ENCODE measurements around the gene H2AZ2.
A peak's percentile ranks its signal among the peaks of the same experiment; 100 is the strongest.
"Not testable (repeated sequence)": the region's sequence is repeated elsewhere in the genome, so short reads cannot be mapped to it uniquely, and the experiment has no call there.

The H2AZ2 gene

DNA sequence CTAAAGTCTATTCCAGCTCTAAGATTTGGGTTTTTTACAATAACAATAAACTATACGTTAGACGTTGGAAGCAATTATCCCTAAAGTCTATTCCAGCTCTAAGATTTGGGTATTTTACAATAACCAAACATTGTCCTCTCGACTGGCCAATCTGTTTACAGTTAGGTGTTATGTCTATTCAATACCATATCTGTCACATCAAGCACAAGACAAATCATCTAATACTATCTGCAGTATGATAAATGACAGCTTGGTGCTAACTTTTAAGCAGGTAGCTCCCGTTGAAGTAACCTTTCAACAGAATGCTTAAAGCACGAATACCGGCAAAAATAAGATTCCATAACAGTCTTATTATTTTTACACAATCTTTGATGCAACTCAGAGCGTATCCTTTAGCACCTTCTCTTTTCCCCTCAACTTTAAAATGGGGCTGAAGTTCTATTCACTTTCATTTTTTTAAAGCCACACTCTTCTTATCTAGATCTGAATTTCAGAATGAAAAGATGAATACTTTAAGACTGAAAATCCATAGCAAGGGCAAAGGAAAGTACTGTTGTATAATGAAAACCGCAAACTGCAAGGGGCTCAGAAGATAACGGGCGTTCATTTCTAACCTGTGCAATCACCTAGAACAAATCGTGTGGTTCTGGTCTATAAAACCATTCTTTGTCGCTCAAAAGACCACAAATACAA is 925 bp downstream of the H2AZ2 start:
- TF ChIP-seq ELF4 (IDR thresholded peaks at IDR 0.05) (no peak), FOXM1 (IDR thresholded peaks at IDR 0.05; ENCODE audit: borderline replicate concordance) (no peak), TARDBP (IDR thresholded peaks at IDR 0.05) (no peak), HDGF (IDR thresholded peaks at IDR 0.05; ENCODE audit: borderline replicate concordance) (no peak), CTBP1 (IDR thresholded peaks at IDR 0.05; ENCODE audit: borderline replicate concordance) (no peak)
- TF ChIP-seq, protein P1, sequence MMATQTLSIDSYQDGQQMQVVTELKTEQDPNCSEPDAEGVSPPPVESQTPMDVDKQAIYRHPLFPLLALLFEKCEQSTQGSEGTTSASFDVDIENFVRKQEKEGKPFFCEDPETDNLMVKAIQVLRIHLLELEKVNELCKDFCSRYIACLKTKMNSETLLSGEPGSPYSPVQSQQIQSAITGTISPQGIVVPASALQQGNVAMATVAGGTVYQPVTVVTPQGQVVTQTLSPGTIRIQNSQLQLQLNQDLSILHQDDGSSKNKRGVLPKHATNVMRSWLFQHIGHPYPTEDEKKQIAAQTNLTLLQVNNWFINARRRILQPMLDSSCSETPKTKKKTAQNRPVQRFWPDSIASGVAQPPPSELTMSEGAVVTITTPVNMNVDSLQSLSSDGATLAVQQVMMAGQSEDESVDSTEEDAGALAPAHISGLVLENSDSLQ (IDR thresholded peaks at IDR 0.05) = peak; percentile 51; the same call in 1 of the 2 replicates
- ChIA-PET CTCF (interaction anchor here (1.0 to 1.3 kb wide), 2 partner anchors 16 to 259 kb away, joined by 4 to 5 read pairs; no protein-coding TSS in a partner anchor), POLR2A (interaction anchor here (0.9 to 4.1 kb wide), 14 partner anchors 9 to 282 kb away, joined by 3 to 39 read pairs (median 10); partner anchors contain the start of genes DDX56, OGDH, PPIA and PURB)
- DNase-seq (ENCODE audit: extremely low spot score) = no peak

DNA sequence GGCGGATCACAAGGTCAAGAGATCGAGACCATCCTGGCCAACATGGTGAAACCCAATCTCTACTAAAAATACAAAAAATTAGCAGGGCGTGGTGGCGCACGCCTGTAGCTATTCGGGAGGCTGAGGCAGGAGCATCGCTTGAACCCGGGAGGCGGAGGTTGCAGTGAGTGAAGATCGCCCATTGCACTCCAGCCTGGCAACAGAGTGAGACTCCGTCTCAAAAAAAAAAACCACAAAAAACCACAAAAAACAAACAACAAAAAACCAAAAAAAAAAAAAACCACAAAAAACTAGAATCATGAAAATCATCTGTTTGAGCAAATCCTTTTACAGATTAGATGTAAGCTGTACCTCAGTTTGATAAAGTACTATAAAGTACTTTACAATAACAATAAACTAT is 1.5 kb downstream of the H2AZ2 start:
- ChIA-PET CTCF (interaction anchor here (1.0 to 1.3 kb wide), 2 partner anchors 15 to 258 kb away, joined by 4 to 5 read pairs; no protein-coding TSS in a partner anchor), POLR2A (interaction anchor here (0.9 to 4.1 kb wide), 4 partner anchors 49 to 273 kb away, joined by 3 to 22 read pairs (median 4); partner anchors contain the start of genes DDX56 and TMED4)
- DNase-seq (ENCODE audit: extremely low spot score) = not testable (repeated sequence)
- TF ChIP-seq ZNF384 (IDR thresholded peaks at IDR 0.05) = peak; percentile 75

DNA sequence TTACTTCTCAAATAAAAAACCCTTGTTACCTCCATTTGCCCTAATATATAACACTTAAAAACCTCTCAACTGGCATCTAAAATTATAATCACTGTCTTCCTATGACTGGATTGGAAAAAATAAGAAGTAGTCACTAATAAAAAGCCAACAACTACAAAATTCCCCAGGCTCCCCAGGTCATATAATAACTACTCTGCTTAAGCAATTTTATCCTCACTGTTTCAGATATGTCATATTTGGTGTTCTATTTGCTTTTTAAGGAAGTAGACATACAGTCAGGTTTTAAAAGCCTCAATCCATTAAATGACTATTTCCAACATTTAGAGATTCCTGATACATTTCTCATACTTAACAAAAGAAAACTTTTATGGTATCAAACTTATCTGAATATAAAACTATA is 2.4 kb downstream of the H2AZ2 start:
- TF ChIP-seq FOXM1 (IDR thresholded peaks at IDR 0.05; ENCODE audit: borderline replicate concordance) (no peak), ARNT (IDR thresholded peaks at IDR 0.05) (no peak)
- DNase-seq (ENCODE audit: extremely low spot score) = no peak
- POLR2A ChIA-PET = interaction anchor here (1.7 kb wide), 1 partner anchor 264 kb away, joined by 5 read pairs; the partner anchor contains the start of gene TMED4
- CTCF ChIA-PET = interaction anchor here (0.6 kb wide), 1 partner anchor 26 kb away, joined by 3 read pairs; no protein-coding TSS in a partner anchor

DNA sequence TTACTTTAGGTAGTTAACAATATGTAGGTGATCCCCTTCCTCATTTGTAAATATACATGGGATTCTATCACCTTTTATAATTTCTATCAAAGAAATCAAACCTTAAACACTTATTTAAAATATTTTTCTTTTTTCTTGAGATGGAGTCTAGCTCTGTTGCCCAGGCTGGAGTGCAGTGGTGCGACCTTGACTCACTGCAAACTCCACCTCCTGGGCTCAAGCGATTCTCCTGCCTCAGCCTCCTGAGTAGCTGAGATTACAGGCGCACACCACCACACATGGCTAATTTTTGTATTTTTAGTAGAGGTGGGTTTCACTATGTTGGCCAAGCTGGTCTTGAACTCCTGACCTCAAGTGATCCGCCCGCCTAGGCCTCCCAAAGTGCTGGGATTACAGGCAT is 4.4 kb downstream of the H2AZ2 start:
- POLR2A ChIA-PET = interaction anchor here (1.7 kb wide), 1 partner anchor 262 kb away, joined by 5 read pairs; the partner anchor contains the start of gene TMED4
- DNase-seq (ENCODE audit: extremely low spot score) = not testable (repeated sequence)
- CTCF ChIA-PET = interaction anchor here (1.0 kb wide), 1 partner anchor 45 kb away, joined by 3 read pairs; no protein-coding TSS in a partner anchor

DNA sequence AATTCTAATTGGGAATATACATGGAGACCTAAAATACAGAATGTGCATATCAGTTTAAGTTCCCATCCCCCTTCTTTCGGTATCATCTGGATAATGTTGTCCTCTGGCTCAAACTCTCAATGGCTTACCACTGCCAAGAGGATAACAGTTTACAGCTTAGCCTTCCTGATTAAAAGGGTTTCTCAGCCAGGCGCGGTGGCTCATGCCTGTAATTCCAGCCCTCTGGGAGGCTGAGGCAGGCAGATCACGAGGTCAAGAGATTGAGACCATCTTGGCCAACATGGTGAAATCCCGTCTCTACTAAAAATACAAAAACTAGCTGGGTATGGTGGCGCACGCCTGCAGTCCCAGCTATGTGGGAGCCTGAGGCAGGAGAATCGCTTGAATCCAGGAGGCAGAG is 5.2 kb downstream of the H2AZ2 start:
- POLR2A ChIA-PET = not testable (repeated sequence)
- CTCF ChIA-PET = interaction anchor here (0.6 kb wide), 1 partner anchor 269 kb away, joined by 4 read pairs; the partner anchor contains the start of gene TBRG4

DNA sequence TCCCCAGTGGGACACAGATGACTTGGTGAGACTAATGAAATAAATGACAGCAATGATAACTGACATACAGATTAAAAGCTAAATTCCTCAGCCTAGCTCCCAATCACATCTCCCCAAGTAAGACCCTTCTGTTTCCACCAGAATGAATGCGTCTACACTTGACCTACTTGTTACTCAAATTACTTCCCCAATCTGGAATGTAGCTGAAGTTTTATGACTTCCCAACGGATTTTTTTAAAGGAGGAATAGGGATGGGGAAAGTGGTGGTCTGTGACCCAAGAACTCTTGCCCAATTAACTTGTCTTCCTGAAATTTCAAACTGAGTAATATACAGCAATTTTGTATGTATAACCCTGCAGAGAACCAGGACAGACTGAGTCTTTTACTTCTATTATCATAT is 9.1 kb downstream of the H2AZ2 start:
- ChIA-PET CTCF (no interaction called here), POLR2A (interaction anchor here (1.2 kb wide), 1 partner anchor 9 kb away, joined by 3 read pairs; the partner anchor contains the start of gene H2AZ2)
- no peak for TF ChIP-seq SUZ12 (IDR thresholded peaks at IDR 0.05)
- no peak for TF ChIP-seq ELF4 (IDR thresholded peaks at IDR 0.05)
- no peak for TF ChIP-seq FOXA1 (IDR thresholded peaks at IDR 0.05)
- no peak for TF ChIP-seq BHLHE40 (IDR thresholded peaks at IDR 0.05; ENCODE audit: borderline replicate concordance)
- TF ChIP-seq ZNF384 (IDR thresholded peaks at IDR 0.05) = no peak
- TF ChIP-seq, protein P1 (IDR thresholded peaks at IDR 0.05) = no peak
- no peak for TF ChIP-seq FOXK2 (IDR thresholded peaks at IDR 0.05)
- no peak for TF ChIP-seq LEF1 (IDR thresholded peaks at IDR 0.05; ENCODE audit: borderline replicate concordance)
- TF ChIP-seq TARDBP (IDR thresholded peaks at IDR 0.05) = no peak
- no peak for TF ChIP-seq SP1 (IDR thresholded peaks at IDR 0.05)
- no peak for DNase-seq (ENCODE audit: extremely low spot score)

More for the DNA sequence above, 5.2 kb downstream of the H2AZ2 start:
- not testable (repeated sequence) for DNase-seq (ENCODE audit: extremely low spot score)

GRCh38 chr7:44827567-44827966 is 20.3 kb downstream of the H2AZ2 start:
- DNase-seq (ENCODE audit: extremely low spot score) = no peak
- TF ChIP-seq ELF4 (IDR thresholded peaks at IDR 0.05) (no peak), L3MBTL2 (conservative IDR thresholded peaks at IDR 0.05) (no peak), BHLHE40 (IDR thresholded peaks at IDR 0.05; ENCODE audit: borderline replicate concordance) (no peak)
- POLR2A ChIA-PET = interaction anchor here (0.6 to 1.6 kb wide), 2 partner anchors 21 to 38 kb away, joined by 3 to 4 read pairs; partner anchors contain the start of gene H2AZ2
- CTCF ChIA-PET = no interaction called here

DNA sequence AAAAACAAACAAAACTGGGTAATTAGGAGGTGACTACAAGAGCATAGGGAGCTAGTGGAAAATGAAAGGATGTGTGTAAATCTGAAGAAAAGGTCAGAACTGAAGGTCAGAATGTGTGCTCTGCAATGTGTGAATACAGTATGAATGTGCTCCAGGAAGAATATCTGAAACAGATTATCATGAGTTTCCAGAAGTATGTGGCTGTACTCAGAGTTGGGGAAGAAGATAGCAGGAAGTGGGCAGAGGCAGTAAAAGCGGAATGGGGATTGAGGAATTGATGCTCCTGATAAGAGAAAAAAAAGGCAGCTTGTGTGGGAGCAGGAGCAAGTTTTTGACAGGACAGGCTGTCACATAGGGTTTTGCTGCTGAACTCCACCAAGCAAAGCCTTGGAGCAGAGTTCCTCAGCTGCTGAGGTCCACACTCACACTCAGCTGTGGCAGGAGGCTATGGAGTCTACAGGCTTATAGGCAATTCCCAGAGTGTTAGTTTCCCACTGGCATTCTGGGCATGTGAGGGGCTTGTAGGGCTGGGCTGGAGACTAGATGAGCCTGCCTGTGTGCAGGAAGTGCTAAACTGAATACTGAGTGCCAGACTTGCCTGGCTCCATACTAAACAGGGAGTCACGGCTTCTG is 22.9 kb downstream of the H2AZ2 start:
- POLR2A ChIA-PET = interaction anchor here (1.2 to 2.3 kb wide), 2 partner anchors 23 to 24 kb away, joined by 3 to 13 read pairs; partner anchors contain the start of gene H2AZ2
- CTCF ChIA-PET = no interaction called here
- TF ChIP-seq SP1 (IDR thresholded peaks at IDR 0.05) = no peak
- no peak for TF ChIP-seq FOXM1 (IDR thresholded peaks at IDR 0.05; ENCODE audit: borderline replicate concordance)
- TF ChIP-seq, protein P1 (IDR thresholded peaks at IDR 0.05) = no peak
- no peak for TF ChIP-seq BHLHE40 (IDR thresholded peaks at IDR 0.05; ENCODE audit: borderline replicate concordance)
- TF ChIP-seq ZNF384 (IDR thresholded peaks at IDR 0.05) = no peak
- no peak for TF ChIP-seq ARNT (IDR thresholded peaks at IDR 0.05)
- TF ChIP-seq FOXK2 (IDR thresholded peaks at IDR 0.05) = no peak
- no peak for TF ChIP-seq ELF4 (IDR thresholded peaks at IDR 0.05)
- TF ChIP-seq FOXA1 (IDR thresholded peaks at IDR 0.05) = no peak
- no peak for TF ChIP-seq SUZ12 (IDR thresholded peaks at IDR 0.05)
- no peak for DNase-seq (ENCODE audit: extremely low spot score)

Data from HEK293T (cell line).